IMR-90 (cell line): ENCODE results near the gene TAF1D.

Experiments
- FOS ChIP-seq: fragments of 150-350 bp; IDR thresholded peaks from 2 replicates; pipeline ENCODE4 v1.6.1; 2016; ENCODE audit warnings: low read depth, low read length
- POLR2A ChIP-seq: IDR thresholded peaks from 2 replicates; pipeline ENCODE4 v1.6.1; 2012; ENCODE audit warnings: mild to moderate bottlenecking, low read depth, low read length
- TF ChIP-seq, protein P1 (sequence below): conservative IDR thresholded peaks from 2 replicates; pipeline ENCODE4 v1.5.1; 2012; ENCODE audit warnings: mild to moderate bottlenecking, low read depth, low read length, improper control_type of control experiment
- TF ChIP-seq, protein P2 (sequence below): fragments of 150-350 bp; IDR thresholded peaks from 2 replicates; pipeline ENCODE4 v1.6.1; 2016; ENCODE audit warnings: low read depth, mild to moderate bottlenecking, low read length, moderate library complexity, borderline replicate concordance

DNA sequence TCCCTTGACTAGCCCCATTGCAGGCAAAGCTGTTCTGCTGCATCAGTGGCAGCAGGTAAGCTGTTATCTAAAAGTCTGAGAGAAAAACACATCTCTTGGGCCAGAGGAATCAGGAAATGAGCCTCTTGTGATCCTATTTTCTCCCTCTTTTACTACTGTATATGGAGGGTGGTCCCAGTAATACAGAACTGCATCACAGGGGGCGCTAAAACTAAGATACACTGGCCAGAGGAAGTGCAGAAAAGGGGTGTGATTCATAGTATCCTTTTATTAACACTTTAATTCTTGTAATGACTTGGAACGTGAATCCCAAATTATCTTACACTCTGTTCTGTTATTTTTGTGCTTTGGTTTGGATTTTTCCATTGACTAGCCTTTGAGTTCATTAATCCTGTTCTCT is 34.0 kb upstream of the TAF1D start:
- TF ChIP-seq, protein P1, sequence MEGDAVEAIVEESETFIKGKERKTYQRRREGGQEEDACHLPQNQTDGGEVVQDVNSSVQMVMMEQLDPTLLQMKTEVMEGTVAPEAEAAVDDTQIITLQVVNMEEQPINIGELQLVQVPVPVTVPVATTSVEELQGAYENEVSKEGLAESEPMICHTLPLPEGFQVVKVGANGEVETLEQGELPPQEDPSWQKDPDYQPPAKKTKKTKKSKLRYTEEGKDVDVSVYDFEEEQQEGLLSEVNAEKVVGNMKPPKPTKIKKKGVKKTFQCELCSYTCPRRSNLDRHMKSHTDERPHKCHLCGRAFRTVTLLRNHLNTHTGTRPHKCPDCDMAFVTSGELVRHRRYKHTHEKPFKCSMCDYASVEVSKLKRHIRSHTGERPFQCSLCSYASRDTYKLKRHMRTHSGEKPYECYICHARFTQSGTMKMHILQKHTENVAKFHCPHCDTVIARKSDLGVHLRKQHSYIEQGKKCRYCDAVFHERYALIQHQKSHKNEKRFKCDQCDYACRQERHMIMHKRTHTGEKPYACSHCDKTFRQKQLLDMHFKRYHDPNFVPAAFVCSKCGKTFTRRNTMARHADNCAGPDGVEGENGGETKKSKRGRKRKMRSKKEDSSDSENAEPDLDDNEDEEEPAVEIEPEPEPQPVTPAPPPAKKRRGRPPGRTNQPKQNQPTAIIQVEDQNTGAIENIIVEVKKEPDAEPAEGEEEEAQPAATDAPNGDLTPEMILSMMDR = peak; percentile 23; the same call in 1 of the 2 replicates
- no peak for TF ChIP-seq POLR2A
- TF ChIP-seq, protein P2, sequence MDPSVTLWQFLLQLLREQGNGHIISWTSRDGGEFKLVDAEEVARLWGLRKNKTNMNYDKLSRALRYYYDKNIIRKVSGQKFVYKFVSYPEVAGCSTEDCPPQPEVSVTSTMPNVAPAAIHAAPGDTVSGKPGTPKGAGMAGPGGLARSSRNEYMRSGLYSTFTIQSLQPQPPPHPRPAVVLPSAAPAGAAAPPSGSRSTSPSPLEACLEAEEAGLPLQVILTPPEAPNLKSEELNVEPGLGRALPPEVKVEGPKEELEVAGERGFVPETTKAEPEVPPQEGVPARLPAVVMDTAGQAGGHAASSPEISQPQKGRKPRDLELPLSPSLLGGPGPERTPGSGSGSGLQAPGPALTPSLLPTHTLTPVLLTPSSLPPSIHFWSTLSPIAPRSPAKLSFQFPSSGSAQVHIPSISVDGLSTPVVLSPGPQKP = no peak
- TF ChIP-seq FOS = no peak
